ENCODE data around the gene ELF5.

DNA sequence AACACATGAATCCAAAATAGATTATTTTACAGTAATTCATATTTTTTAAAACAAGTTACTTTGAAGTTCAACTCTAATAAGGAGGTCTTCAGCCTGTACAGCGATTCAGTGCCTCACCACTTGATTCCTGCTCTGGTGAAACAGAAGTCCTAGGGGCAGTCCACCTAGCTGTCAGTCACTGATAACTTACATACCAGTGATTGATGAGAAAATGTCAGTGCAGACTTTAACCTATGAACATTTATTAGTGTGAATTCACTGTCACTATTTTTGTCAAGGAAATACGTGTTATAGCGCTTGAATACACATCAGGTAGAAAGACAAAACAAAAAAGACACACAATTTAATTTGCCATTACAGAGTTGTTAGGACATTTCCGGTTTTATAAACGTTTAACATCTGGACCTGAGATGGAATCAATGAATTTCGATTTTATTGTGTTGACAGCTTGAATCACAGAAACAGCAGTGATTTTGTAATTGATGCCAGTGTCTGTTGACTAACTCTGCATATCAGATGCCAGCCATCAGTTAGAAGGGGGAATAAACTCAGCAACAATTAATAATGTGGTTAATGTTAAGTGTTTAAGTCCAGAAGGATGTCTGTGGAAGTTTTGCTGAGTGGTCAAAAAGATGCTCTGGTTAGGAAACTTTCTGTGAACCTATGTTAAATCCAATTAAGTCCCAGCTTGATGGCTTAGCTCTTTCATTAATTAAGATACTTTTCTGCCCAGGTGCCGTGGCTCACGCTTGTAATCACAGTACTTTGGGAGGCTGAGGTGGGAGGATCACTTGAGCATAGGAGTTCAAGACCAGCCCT is 34.5 kb downstream of the ELF5 start:
- TF ChIP-seq, protein P1, sequence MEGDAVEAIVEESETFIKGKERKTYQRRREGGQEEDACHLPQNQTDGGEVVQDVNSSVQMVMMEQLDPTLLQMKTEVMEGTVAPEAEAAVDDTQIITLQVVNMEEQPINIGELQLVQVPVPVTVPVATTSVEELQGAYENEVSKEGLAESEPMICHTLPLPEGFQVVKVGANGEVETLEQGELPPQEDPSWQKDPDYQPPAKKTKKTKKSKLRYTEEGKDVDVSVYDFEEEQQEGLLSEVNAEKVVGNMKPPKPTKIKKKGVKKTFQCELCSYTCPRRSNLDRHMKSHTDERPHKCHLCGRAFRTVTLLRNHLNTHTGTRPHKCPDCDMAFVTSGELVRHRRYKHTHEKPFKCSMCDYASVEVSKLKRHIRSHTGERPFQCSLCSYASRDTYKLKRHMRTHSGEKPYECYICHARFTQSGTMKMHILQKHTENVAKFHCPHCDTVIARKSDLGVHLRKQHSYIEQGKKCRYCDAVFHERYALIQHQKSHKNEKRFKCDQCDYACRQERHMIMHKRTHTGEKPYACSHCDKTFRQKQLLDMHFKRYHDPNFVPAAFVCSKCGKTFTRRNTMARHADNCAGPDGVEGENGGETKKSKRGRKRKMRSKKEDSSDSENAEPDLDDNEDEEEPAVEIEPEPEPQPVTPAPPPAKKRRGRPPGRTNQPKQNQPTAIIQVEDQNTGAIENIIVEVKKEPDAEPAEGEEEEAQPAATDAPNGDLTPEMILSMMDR (IDR thresholded peaks at IDR 0.05) = no peak
- TF ChIP-seq POLR2A (IDR thresholded peaks at IDR 0.05) = no peak
- no peak for TF ChIP-seq POLR2AphosphoS5 (IDR thresholded peaks at IDR 0.05)
